ENCODE results near the gene LRIT2. TPM values are rescaled to one million over a fixed set of nuclear protein-coding genes. Genes with fewer than 3 reads are reported as not detected.

The LRIT2 gene
- total RNA-seq, 2 donors from 2014 or later = not detected

DNA sequence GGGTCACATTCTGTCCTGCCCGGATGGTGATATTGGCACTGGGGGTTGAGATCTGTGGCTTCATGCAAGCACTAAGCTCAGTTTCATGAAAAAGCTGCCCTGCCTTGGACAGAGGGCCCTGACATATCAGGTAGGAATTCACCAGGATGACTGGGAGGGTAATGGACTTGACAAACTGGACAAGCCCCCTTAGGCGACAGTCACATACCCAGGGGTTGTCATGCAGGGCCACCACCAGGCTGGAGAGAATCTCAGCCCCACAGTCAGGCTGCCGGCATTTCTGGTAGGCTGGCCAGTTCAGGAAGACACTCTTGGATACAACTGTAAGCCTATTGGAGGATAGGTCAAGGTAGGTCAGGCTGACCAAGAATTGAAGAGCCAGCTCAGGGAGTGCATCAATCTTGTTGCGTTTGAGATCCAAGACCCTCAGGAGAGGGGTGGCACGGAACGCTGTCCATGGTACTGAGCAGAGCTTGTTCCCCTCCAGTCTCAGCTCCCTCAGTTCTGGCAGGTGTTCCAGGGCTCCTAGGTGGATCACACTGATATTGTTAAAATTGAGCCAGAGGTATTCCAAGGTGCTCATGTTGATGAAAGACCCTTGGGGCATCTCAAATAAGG is 824 bp downstream of the LRIT2 start:
- Histone ChIP-seq H3K4me1 (ENCODE audit: control insufficient read depth in 1 of 2, low read depth in 2 of 2) (no peaks in the 10 kb centered on the region), H3K9me3 (no peaks in the 10 kb centered on the region), H3K4me3 (no peak overlapping the region), H3K27ac (no peak overlapping the region), H3K36me3 (no peaks in the 10 kb centered on the region), H3K27me3 (replicated peaks; ENCODE audit: insufficient read depth) (no peaks in the 10 kb centered on the region)
- DNase-seq (ENCODE audit: low spot score) (no peak), ATAC-seq (ENCODE audit: insufficient number of reproducible peaks, low FRiP score, low read depth) (no peak)
- TF ChIP-seq, protein P1, sequence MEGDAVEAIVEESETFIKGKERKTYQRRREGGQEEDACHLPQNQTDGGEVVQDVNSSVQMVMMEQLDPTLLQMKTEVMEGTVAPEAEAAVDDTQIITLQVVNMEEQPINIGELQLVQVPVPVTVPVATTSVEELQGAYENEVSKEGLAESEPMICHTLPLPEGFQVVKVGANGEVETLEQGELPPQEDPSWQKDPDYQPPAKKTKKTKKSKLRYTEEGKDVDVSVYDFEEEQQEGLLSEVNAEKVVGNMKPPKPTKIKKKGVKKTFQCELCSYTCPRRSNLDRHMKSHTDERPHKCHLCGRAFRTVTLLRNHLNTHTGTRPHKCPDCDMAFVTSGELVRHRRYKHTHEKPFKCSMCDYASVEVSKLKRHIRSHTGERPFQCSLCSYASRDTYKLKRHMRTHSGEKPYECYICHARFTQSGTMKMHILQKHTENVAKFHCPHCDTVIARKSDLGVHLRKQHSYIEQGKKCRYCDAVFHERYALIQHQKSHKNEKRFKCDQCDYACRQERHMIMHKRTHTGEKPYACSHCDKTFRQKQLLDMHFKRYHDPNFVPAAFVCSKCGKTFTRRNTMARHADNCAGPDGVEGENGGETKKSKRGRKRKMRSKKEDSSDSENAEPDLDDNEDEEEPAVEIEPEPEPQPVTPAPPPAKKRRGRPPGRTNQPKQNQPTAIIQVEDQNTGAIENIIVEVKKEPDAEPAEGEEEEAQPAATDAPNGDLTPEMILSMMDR (IDR thresholded peaks at IDR 0.05) = no peak

DNA sequence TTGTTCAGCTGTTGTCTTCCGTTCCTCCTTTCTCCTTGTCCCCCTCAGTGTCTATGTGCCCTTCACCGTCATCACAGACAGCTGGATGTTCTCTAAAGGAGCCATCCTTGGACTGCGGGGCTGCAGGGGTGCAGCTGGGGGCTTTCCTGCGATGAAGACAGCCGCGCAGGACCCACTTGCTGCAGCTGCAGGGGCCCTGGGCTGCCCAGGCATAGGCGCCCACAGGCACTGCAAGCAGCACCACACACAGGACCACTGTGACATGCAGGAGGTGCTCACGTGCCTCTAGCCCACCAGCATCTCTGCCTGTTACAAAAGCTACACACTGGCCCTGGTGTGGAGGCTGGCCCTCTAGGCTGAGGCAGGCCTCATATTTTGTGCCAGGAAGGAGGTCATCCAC is 3.4 kb downstream of the LRIT2 start:
- Histone ChIP-seq H3K4me1 (ENCODE audit: control insufficient read depth in 1 of 2, low read depth in 2 of 2) (no peaks in the 10 kb centered on the region), H3K27ac (no peak overlapping the region), H3K27me3 (replicated peaks; ENCODE audit: insufficient read depth) (no peaks in the 10 kb centered on the region), H3K4me3 (no peak overlapping the region), H3K9me3 (no peaks in the 10 kb centered on the region), H3K36me3 (no peaks in the 10 kb centered on the region)
- TF ChIP-seq, protein P1 (IDR thresholded peaks at IDR 0.05) = no peak
- no peak for ATAC-seq (ENCODE audit: insufficient number of reproducible peaks, low FRiP score, low read depth)
- DNase-seq (ENCODE audit: low spot score) = no peak

DNA sequence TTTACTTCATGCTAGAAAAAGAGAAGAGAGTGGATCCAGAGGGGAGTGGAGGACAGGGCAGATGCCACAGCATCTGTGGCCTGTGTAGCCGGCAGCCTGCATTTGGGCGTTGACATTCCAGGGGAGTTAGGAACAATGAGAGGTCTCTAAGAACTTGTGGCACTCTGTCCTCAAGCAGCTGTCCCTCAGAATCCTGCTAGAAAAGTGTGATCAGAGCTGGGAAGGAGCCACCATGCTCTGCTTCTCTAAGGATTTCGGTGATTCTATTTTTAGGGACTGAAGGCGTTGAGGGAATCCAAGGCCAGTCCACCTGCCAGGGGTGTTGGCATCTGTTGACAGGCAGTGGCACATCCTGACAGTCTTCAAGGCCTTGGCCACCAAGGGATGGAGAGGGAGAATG is 7.6 kb downstream of the LRIT2 start:
- TF ChIP-seq, protein P1 (IDR thresholded peaks at IDR 0.05) = no peak
- no peaks in the 10 kb centered on the region for H3K27me3 ChIP-seq (replicated peaks; ENCODE audit: insufficient read depth)

DNA sequence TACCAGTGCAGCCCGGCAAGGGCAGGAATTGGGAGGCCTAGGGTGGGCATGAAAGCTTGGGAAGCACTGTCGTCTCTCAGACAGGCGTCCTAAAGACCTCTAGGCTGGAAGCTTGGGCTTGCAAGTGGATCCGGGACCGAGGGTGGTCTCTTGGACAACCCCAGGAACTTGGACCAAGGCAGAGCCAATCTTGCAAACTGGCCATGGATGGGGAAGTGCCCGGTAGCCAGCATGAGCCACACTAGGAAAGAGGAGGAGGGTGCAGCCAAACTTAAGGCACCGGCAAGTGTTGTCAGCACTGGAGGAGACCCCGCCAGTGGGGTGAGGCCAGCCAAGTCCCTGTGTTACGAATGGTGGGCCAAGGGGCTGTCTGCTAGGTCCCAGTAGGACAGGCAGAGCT is 8.5 kb downstream of the LRIT2 start:
- Histone ChIP-seq H3K36me3 (no peaks in the 10 kb centered on the region), H3K4me3 (no peak overlapping the region), H3K9me3 (no peaks in the 10 kb centered on the region), H3K4me1 (ENCODE audit: control insufficient read depth in 1 of 2, low read depth in 2 of 2) (no peaks in the 10 kb centered on the region), H3K27ac (no peak overlapping the region), H3K27me3 (replicated peaks; ENCODE audit: insufficient read depth) (no peaks in the 10 kb centered on the region)
- TF ChIP-seq, protein P1 (IDR thresholded peaks at IDR 0.05) = no peak
- DNase-seq (ENCODE audit: low spot score) (no peak), ATAC-seq (ENCODE audit: insufficient number of reproducible peaks, low FRiP score, low read depth) (no peak)

More for the DNA sequence above, 7.6 kb downstream of the LRIT2 start:
- DNase-seq (ENCODE audit: low spot score) (no peak), ATAC-seq (ENCODE audit: insufficient number of reproducible peaks, low FRiP score, low read depth) (no peak)
- Histone ChIP-seq H3K36me3 (no peaks in the 10 kb centered on the region), H3K4me3 (no peak overlapping the region), H3K27ac (no peak overlapping the region), H3K4me1 (ENCODE audit: control insufficient read depth in 1 of 2, low read depth in 2 of 2) (no peaks in the 10 kb centered on the region), H3K9me3 (no peaks in the 10 kb centered on the region)

DNA sequence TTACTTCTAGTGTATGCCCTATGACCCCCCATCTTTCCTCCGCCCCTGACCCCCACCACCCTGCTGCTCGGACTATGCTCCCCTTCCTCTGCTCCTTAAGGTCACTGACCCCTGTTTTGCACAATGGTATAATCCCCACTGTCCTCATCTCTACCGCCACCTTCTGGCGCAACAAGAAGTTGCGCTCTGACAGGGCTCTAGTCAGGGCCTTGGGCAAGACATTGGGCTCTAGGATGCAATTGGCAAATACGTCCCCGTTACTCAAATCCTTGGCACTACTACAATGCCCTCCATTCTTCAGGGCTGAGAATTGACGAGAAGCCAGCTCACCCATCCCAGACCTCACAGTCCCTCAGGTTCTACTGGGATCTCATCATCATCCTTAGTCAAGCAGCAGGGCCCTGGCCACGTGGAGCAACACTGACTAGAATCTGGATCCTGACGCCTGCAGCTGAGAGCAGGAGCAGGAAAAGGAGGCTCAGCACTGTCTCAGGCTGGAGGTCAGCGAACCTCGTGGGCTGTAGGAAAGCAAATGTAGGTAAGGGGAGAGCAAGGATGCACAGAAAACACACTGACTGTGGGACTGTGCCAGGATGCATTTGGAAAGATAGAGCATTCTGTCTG is 10.6 kb downstream of the LRIT2 start:
- no peak overlapping the region for H3K4me3 ChIP-seq
- H3K27ac ChIP-seq = no peak overlapping the region
- no peaks in the 10 kb centered on the region for H3K27me3 ChIP-seq (replicated peaks; ENCODE audit: insufficient read depth)
- H3K9me3 ChIP-seq = no peaks in the 10 kb centered on the region
- TF ChIP-seq, protein P1 (IDR thresholded peaks at IDR 0.05) = no peak
- H3K4me1 ChIP-seq (ENCODE audit: control insufficient read depth in 1 of 2, low read depth in 2 of 2) = no peaks in the 10 kb centered on the region
- DNase-seq (ENCODE audit: low spot score) (no peak), ATAC-seq (ENCODE audit: insufficient number of reproducible peaks, low FRiP score, low read depth) (no peak)
- H3K36me3 ChIP-seq = no peaks in the 10 kb centered on the region

Data from thoracic aorta (tissue), 2 donors.